Measurements from ENCODE around the gene DAND5. TPM values are rescaled to one million over a fixed set of nuclear protein-coding genes. Genes with fewer than 3 reads are reported as not detected.
A peak's percentile ranks its signal among the peaks of the same experiment; 100 is the strongest.

The DAND5 gene
- polyA plus RNA-seq, 1 of the 3 experiments (the other 2 are of a cell fraction): 1.0 TPM

DNA sequence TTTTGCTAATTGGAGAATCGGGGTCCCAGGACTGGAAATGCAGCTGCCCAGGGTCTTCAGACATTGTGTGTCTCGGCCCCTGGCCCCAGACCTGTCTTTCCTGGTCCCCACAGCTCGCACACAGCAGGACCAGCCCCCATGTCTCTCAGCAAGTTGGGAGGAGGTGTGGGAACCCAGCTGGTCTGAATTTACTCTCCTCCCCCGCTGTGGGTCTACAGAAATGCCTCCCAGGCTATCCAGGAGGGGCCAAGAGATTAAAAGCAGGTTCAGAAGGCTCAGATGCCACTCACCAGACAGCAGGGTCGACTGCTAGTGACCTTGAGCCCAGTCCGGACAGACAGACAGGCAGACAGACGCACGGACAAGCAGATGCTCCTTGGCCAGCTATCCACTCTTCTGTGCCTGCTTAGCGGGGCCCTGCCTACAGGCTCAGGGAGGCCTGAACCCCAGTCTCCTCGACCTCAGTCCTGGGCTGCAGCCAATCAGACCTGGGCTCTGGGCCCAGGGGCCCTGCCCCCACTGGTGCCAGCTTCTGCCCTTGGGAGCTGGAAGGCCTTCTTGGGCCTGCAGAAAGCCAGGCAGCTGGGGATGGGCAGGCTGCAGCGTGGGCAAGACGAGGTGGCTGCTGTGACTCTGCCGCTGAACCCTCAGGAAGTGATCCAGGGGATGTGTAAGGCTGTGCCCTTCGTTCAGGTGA, at the start of gene DAND5 (continued):
- TF ChIP-seq, protein P1, sequence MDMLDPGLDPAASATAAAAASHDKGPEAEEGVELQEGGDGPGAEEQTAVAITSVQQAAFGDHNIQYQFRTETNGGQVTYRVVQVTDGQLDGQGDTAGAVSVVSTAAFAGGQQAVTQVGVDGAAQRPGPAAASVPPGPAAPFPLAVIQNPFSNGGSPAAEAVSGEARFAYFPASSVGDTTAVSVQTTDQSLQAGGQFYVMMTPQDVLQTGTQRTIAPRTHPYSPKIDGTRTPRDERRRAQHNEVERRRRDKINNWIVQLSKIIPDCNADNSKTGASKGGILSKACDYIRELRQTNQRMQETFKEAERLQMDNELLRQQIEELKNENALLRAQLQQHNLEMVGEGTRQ (IDR thresholded peaks at IDR 0.05; ENCODE audit: borderline replicate concordance, low read depth, low read length): no peak
- TF ChIP-seq EP300 (IDR thresholded peaks at IDR 0.05; ENCODE audit: borderline replicate concordance in 1 of 2, low read depth in 1 of 2, low read length in 1 of 2) (peak in 1 of 2 experiments; percentile 86; a peak in 2 of 4 replicates), FOXJ3 (CRISPR knock-in tag; IDR thresholded peaks at IDR 0.05) (0 out of 2 replicates have a peak, but pooled peaks have one; percentile 47), RXRA (IDR thresholded peaks at IDR 0.05; ENCODE audit: borderline replicate concordance, low read depth) (no peak), TEAD4 (IDR thresholded peaks at IDR 0.05; ENCODE audit: borderline replicate concordance, insufficient read depth) (no peak)
- TF ChIP-seq, protein P2, sequence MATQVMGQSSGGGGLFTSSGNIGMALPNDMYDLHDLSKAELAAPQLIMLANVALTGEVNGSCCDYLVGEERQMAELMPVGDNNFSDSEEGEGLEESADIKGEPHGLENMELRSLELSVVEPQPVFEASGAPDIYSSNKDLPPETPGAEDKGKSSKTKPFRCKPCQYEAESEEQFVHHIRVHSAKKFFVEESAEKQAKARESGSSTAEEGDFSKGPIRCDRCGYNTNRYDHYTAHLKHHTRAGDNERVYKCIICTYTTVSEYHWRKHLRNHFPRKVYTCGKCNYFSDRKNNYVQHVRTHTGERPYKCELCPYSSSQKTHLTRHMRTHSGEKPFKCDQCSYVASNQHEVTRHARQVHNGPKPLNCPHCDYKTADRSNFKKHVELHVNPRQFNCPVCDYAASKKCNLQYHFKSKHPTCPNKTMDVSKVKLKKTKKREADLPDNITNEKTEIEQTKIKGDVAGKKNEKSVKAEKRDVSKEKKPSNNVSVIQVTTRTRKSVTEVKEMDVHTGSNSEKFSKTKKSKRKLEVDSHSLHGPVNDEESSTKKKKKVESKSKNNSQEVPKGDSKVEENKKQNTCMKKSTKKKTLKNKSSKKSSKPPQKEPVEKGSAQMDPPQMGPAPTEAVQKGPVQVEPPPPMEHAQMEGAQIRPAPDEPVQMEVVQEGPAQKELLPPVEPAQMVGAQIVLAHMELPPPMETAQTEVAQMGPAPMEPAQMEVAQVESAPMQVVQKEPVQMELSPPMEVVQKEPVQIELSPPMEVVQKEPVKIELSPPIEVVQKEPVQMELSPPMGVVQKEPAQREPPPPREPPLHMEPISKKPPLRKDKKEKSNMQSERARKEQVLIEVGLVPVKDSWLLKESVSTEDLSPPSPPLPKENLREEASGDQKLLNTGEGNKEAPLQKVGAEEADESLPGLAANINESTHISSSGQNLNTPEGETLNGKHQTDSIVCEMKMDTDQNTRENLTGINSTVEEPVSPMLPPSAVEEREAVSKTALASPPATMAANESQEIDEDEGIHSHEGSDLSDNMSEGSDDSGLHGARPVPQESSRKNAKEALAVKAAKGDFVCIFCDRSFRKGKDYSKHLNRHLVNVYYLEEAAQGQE (IDR thresholded peaks at IDR 0.05; ENCODE audit: low read depth, low read length): no peak

DNA sequence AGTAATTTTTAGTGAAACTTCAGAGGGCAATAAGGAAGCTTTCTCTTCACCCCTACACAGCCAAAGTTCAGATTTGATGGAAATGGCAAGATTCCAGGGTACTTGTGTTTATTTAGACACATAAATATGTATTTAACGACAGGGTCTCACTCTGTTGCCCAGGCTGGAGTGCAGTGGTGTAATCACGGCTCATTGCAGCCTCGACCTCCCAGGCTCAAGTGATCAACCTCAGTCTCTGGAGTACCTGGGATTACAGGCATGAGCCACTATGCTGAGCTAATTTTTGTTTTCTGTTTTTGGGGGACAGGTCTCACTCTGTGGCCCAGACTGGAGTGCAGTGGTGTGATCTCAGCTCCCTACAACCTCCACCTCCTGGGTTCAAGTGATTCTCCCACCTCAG, 48.3 kb upstream of the DAND5 start:
- H3K4me3 ChIP-seq (ENCODE audit: low read depth in 2 of 2, low read length in 1 of 2): no peak overlapping the region
- H4K20me1 ChIP-seq (ENCODE audit: insufficient read depth): no peaks in the 10 kb centered on the region
- H3K27ac ChIP-seq (ENCODE audit: low read depth in 2 of 2, low read length in 1 of 2): no peak overlapping the region
- H3K27me3 ChIP-seq (ENCODE audit: insufficient read depth): no peaks in the 10 kb centered on the region
- ChIA-PET CTCF (interaction anchor here (0.8 to 1.4 kb wide), 4 partner anchors 11 to 74 kb away, joined by 3 to 5 read pairs (median 4); partner anchors contain the start of genes FARSA and GCDH), POLR2A (interaction anchor here (0.7 to 1.5 kb wide), 3 partner anchors 21 to 173 kb away, joined by 3 to 6 read pairs (median 3); partner anchors contain the start of gene GCDH)
- H3K4me2 ChIP-seq: no peak overlapping the region
- no peak for DNase-seq
- WGBS (ENCODE audit: low lambda C conversion rate): 73% methylated on average over 3 of the region's 3 CpGs
- peaks cover 0 to 2% of the 10 kb centered on the region in 2 experiments; a peak in 1 of 4 replicates for H3K4me1 ChIP-seq (ENCODE audit: control insufficient read depth in 1 of 2, insufficient read depth in 2 of 2, low read depth in 1 of 2, low read length in 1 of 2)
- H3F3A ChIP-seq (replicated peaks; ENCODE audit: insufficient read depth): peaks cover 26% of the 10 kb centered on the region
- no peaks in the 10 kb centered on the region for H3K9me3 ChIP-seq
- no peak for TF ChIP-seq MXI1 (IDR thresholded peaks at IDR 0.05; ENCODE audit: low read depth, low read length)
- H2AFZ ChIP-seq (ENCODE audit: low read depth): no peak overlapping the region
- peaks cover 23 to 26% of the 10 kb centered on the region in 2 experiments for H3K36me3 ChIP-seq (replicated peaks in 1 of 2; ENCODE audit: control insufficient read depth in 1 of 2, insufficient read depth in 2 of 2, low read length in 1 of 2)
- no peaks in the 10 kb centered on the region for H3K9me2 ChIP-seq
- no peak overlapping the region for H3K9ac ChIP-seq
- H3K79me2 ChIP-seq (ENCODE audit: insufficient read depth): no peaks in the 10 kb centered on the region

DNA sequence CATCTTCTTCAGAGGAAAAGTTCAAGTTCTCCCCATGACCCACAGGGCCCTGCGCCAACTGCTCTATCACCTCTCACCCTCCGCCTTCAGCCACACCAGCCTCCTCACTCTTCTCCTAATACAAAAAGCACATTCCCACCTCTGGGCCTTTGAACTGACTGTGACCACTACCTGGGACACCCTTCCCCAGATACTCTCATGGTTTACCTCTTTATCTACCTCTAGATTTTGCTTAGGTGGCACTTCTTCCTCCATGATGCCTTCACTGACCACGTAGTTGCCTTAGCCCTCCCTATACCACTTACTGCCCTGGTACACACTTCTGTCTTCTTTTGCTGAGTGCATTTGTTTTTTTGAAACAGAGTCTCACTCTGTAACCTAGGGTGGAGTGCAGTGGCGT, 46.4 kb upstream of the DAND5 start:
- peaks cover 27 to 34% of the 10 kb centered on the region in 2 experiments for H3K36me3 ChIP-seq (replicated peaks in 1 of 2; ENCODE audit: control insufficient read depth in 1 of 2, insufficient read depth in 2 of 2, low read length in 1 of 2)
- H4K20me1 ChIP-seq (ENCODE audit: insufficient read depth): no peaks in the 10 kb centered on the region
- POLR2A ChIA-PET: no interaction called here

More for the DNA sequence above, 46.4 kb upstream of the DAND5 start:
- Histone ChIP-seq H3K27ac (ENCODE audit: low read depth in 2 of 2, low read length in 1 of 2) (no peak overlapping the region), H3F3A (replicated peaks; ENCODE audit: insufficient read depth) (peaks cover 26% of the 10 kb centered on the region), H3K79me2 (ENCODE audit: insufficient read depth) (no peaks in the 10 kb centered on the region), H3K9me3 (no peaks in the 10 kb centered on the region), H3K9ac (no peak overlapping the region), H2AFZ (ENCODE audit: low read depth) (no peak overlapping the region), H3K4me2 (no peak overlapping the region), H3K9me2 (no peaks in the 10 kb centered on the region), H3K4me1 (ENCODE audit: control insufficient read depth in 1 of 2, insufficient read depth in 2 of 2, low read depth in 1 of 2, low read length in 1 of 2) (peaks cover 0 to 2% of the 10 kb centered on the region in 2 experiments; a peak in 1 of 4 replicates), H3K4me3 (ENCODE audit: low read depth in 2 of 2, low read length in 1 of 2) (no peak overlapping the region), H3K27me3 (ENCODE audit: insufficient read depth) (no peaks in the 10 kb centered on the region)
- WGBS (ENCODE audit: low lambda C conversion rate): 94% methylated on average over 4 of the region's 4 CpGs
- TF ChIP-seq GATA2 (CRISPR knock-in tag; IDR thresholded peaks at IDR 0.05): no peak
- TF ChIP-seq, protein P3, sequence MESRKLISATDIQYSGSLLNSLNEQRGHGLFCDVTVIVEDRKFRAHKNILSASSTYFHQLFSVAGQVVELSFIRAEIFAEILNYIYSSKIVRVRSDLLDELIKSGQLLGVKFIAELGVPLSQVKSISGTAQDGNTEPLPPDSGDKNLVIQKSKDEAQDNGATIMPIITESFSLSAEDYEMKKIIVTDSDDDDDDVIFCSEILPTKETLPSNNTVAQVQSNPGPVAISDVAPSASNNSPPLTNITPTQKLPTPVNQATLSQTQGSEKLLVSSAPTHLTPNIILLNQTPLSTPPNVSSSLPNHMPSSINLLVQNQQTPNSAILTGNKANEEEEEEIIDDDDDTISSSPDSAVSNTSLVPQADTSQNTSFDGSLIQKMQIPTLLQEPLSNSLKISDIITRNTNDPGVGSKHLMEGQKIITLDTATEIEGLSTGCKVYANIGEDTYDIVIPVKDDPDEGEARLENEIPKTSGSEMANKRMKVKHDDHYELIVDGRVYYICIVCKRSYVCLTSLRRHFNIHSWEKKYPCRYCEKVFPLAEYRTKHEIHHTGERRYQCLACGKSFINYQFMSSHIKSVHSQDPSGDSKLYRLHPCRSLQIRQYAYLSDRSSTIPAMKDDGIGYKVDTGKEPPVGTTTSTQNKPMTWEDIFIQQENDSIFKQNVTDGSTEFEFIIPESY (IDR thresholded peaks at IDR 0.05; ENCODE audit: borderline replicate concordance, low read depth): no peak
- TF ChIP-seq, protein P4, sequence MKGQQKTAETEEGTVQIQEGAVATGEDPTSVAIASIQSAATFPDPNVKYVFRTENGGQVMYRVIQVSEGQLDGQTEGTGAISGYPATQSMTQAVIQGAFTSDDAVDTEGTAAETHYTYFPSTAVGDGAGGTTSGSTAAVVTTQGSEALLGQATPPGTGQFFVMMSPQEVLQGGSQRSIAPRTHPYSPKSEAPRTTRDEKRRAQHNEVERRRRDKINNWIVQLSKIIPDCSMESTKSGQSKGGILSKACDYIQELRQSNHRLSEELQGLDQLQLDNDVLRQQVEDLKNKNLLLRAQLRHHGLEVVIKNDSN (IDR thresholded peaks at IDR 0.05; ENCODE audit: borderline replicate concordance, low read depth): no peak
- CTCF ChIA-PET: interaction anchor here (1.2 kb wide), 1 partner anchor 10 kb away, joined by 5 read pairs; no protein-coding TSS in a partner anchor
- no peak for DNase-seq

All from SK-N-SH (cell line).